ENCODE results near the gene UBE2E3. TPM values are rescaled to one million over a fixed set of nuclear protein-coding genes. Genes with fewer than 3 reads are reported as not detected.

The UBE2E3 gene
- total RNA-seq, 1 donor from 2014 or later: 379 TPM

- H3K27ac ChIP-seq: no peak overlapping the region
- no peaks in the 10 kb centered on the region for H3F3A ChIP-seq (ENCODE audit: low read depth)
- Mint-ChIP-seq H3K36me3 (peaks cover 27% of the 10 kb centered on the region), H3K27me3 (ENCODE audit: insufficient read depth, low read depth) (no peaks in the 10 kb centered on the region), H3K9me3 (no peaks in the 10 kb centered on the region), H3K27ac (no peak overlapping the region), H3K4me1 (peaks cover 2% of the 10 kb centered on the region), H3K4me3 (no peak overlapping the region)
- no peak for TF ChIP-seq CTCF (IDR thresholded peaks at IDR 0.05)
- TF ChIP-seq EZH2 (IDR thresholded peaks at IDR 0.05): no peak
- TF ChIP-seq EZH2phosphoT487 (IDR thresholded peaks at IDR 0.05): no peak
- no peak overlapping the region for H3K4me2 ChIP-seq
- DNase-seq (ENCODE audit: low spot score): no peak
- H3K79me2 ChIP-seq (ENCODE audit: low read depth): peaks cover 100% of the 10 kb centered on the region
- no peak overlapping the region for H3K4me3 ChIP-seq
- H3K9me3 ChIP-seq (ENCODE audit: low read depth): no peaks in the 10 kb centered on the region
- H3K36me3 ChIP-seq: no peaks in the 10 kb centered on the region
- H4K20me1 ChIP-seq (ENCODE audit: low read depth): peaks cover 23% of the 10 kb centered on the region
- H3K9ac ChIP-seq: no peak overlapping the region
- no peaks in the 10 kb centered on the region for H3K27me3 ChIP-seq
- peaks cover 14% of the 10 kb centered on the region for H3K4me1 ChIP-seq
- no peak overlapping the region for H2AFZ ChIP-seq (replicated peaks)
Observed at GRCh38 chr2:181005326-181005655, 24.9 kb downstream of the UBE2E3 start.

GRCh38 chr2:181005809-181006208 lies 25.4 kb downstream of the UBE2E3 start:
- no peak for DNase-seq (ENCODE audit: low spot score)
- H4K20me1 ChIP-seq (ENCODE audit: low read depth): peaks cover 26% of the 10 kb centered on the region
- peaks cover 14% of the 10 kb centered on the region for H3K4me1 ChIP-seq
- H3F3A ChIP-seq (ENCODE audit: low read depth): no peaks in the 10 kb centered on the region
- Mint-ChIP-seq H3K4me1 (peaks cover 7% of the 10 kb centered on the region), H3K36me3 (peaks cover 28% of the 10 kb centered on the region), H3K9me3 (no peaks in the 10 kb centered on the region), H3K4me3 (no peak overlapping the region), H3K27ac (no peak overlapping the region), H3K27me3 (ENCODE audit: insufficient read depth, low read depth) (no peaks in the 10 kb centered on the region)
- H3K79me2 ChIP-seq (ENCODE audit: low read depth): peaks cover 100% of the 10 kb centered on the region
- H2AFZ ChIP-seq (replicated peaks): no peak overlapping the region
- no peaks in the 10 kb centered on the region for H3K9me3 ChIP-seq (ENCODE audit: low read depth)
- H3K4me3 ChIP-seq: no peak overlapping the region
- H3K27ac ChIP-seq: no peak overlapping the region
- H3K4me2 ChIP-seq: no peak overlapping the region
- no peak overlapping the region for H3K9ac ChIP-seq
- no peaks in the 10 kb centered on the region for H3K36me3 ChIP-seq
- no peaks in the 10 kb centered on the region for H3K27me3 ChIP-seq
- TF ChIP-seq EZH2phosphoT487 (IDR thresholded peaks at IDR 0.05): no peak
- no peak for TF ChIP-seq EZH2 (IDR thresholded peaks at IDR 0.05)
- no peak for TF ChIP-seq CTCF (IDR thresholded peaks at IDR 0.05)

GRCh38 chr2:181007086-181007837 lies 26.9 kb downstream of the UBE2E3 start:
- H3K27ac Mint-ChIP-seq: no peak overlapping the region
- H3K27ac ChIP-seq: no peak overlapping the region
- H3K9ac ChIP-seq: no peak overlapping the region
- no peaks in the 10 kb centered on the region for H3K36me3 ChIP-seq
- H3K79me2 ChIP-seq (ENCODE audit: low read depth): peaks cover 100% of the 10 kb centered on the region
- no peak overlapping the region for H2AFZ ChIP-seq (replicated peaks)
- H3K4me2 ChIP-seq: no peak overlapping the region
- no peak overlapping the region for H3K4me3 Mint-ChIP-seq
- H3K4me3 ChIP-seq: no peak overlapping the region
- peaks cover 25% of the 10 kb centered on the region for H3K36me3 Mint-ChIP-seq
- DNase-seq (ENCODE audit: low spot score): no peak
- no peaks in the 10 kb centered on the region for H3F3A ChIP-seq (ENCODE audit: low read depth)
- TF ChIP-seq CTCF (IDR thresholded peaks at IDR 0.05) (no peak), EZH2 (IDR thresholded peaks at IDR 0.05) (no peak), EZH2phosphoT487 (IDR thresholded peaks at IDR 0.05) (no peak)
- peaks cover 33% of the 10 kb centered on the region for H4K20me1 ChIP-seq (ENCODE audit: low read depth)
- H3K27me3 Mint-ChIP-seq (ENCODE audit: insufficient read depth, low read depth): no peaks in the 10 kb centered on the region
- H3K9me3 Mint-ChIP-seq: no peaks in the 10 kb centered on the region
- no peaks in the 10 kb centered on the region for H3K9me3 ChIP-seq (ENCODE audit: low read depth)
- H3K27me3 ChIP-seq: no peaks in the 10 kb centered on the region
- H3K4me1 Mint-ChIP-seq: peaks cover 7% of the 10 kb centered on the region
- peaks cover 5% of the 10 kb centered on the region for H3K4me1 ChIP-seq
